Activated CD4-positive, CD25-positive, alpha-beta regulatory T cell (primary cell): ENCODE results near the gene SHISAL2A.
"Not testable (repeated sequence)": the region's sequence is repeated elsewhere in the genome, so short reads cannot be mapped to it uniquely, and the experiment has no call there.

Experiments
- DNase-seq, 4 experiments: peaks; one replicate each; lab custom pipeline; 2025; lab: John Stamatoyannopoulos, UW

The SHISAL2A gene

DNA sequence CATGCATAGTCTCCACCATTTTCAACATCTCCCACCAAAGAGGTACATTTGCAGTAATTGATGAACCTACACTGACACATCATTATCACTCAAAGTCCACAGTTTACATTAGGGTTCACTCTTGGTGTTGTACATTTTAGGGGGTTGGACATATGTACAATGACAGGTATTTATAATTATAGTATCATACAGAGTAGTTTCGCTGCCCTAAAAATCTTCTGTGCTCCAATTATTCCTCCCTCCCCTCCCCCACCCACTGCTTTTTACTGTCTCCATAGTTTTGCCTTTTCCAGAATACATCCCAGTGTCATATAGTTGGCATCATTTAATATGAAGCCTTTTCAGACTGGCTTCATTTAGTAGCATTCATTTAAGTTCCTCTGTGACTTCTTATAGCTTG lies 51.6 kb downstream of the SHISAL2A start:
- no peak for DNase-seq

- DNase-seq = peak; percentile 38 to 67 (median 56)
These were observed 53.3 kb downstream of the SHISAL2A start for GRCh38 chr1:52686261-52686751.

- DNase-seq = no peak
These were observed 53.9 kb downstream of the SHISAL2A start for GRCh38 chr1:52686830-52687229.

GRCh38 chr1:52691821-52692220 lies 58.9 kb downstream of the SHISAL2A start:
- DNase-seq = no peak

- DNase-seq = no peak
These were observed 59.7 kb downstream of the SHISAL2A start for GRCh38 chr1:52692697-52693096.

DNA sequence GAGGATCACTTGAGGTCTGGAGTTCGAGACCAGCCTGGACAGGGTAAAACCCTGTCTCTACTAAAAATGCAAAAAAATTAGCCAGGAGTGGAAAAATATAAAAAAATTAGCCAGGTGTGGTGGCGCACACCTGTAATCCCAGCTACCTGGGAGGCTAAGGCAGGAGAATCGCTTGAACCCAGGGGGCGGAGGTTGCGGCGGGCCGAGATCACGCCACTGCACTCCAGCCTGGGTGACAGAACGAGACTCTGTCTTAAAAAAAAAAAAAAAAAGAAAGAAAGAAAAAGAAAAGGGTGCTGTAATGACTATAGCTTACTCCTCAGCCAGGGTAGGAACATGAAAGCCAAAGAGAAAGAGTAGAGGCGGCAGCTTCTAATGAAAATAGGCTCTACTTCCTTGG lies 60.4 kb downstream of the SHISAL2A start:
- not testable (repeated sequence) for DNase-seq

DNA sequence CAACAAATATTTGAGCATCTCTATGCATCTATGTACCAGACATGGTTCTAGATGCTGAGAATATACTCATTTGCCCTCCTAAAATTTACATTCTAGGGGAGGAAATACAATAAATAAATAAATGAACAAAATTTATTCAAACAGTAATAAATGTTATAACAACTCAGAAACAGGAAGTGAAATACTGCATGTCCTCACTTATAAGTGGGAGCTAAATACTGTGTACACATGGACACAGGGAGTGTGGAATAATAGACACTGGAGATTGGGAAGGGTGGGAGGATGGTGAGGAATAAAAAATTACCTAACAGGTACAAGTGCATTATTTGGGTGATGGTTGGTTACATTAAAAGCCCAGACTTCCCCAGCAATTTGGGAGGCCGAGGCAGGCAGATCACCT lies 60.9 kb downstream of the SHISAL2A start:
- DNase-seq = no peak

DNA sequence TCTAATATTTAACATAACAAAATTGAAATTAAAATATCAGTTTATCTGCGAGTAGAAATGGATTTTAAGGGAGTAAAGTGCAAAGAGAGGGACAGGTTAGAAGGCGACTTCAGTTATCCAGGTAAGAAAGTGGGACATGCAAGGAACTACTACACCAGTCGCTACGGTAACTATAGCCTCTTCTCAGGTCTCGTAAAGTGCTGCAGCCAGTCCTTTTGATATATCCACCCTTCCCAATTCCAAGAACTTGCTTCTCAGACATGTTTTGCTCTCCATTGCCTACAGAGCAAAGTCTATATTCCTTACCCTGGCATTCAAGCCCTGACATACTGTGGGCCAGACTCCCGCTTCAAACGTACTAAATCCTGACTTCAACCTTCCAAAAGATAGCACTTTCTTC lies 62.7 kb downstream of the SHISAL2A start:
- no peak for DNase-seq

- peak; percentile 13 to 55 (median 24) for DNase-seq
These were observed 65.1 kb downstream of the SHISAL2A start, which contains the start of gene COA7 for GRCh38 chr1:52697795-52698674. Gene COA7, minus strand, starts transcription at chr1:52698347. Its CDS starts 21 bp downstream, at chr1:52698326.

- peak; percentile 54 to 70 (median 60) for DNase-seq
These were observed 70.2 kb downstream of the SHISAL2A start for GRCh38 chr1:52702886-52703787.

- DNase-seq = no peak
These were observed 73.2 kb downstream of the SHISAL2A start for GRCh38 chr1:52706136-52706670.
